HepG2 (cell line): ENCODE measurements around the gene GPSM1. TPM values are rescaled to one million over a fixed set of nuclear protein-coding genes. Genes with fewer than 3 reads are reported as not detected.

Experiments used
- E2F2 ChIP-seq: sonication (generic); formaldehyde crosslinking; IDR thresholded peaks from 2 replicates; pipeline ENCODE4 v1.4.0; 2020; ENCODE audit warnings: missing genetic modification reagents, borderline replicate concordance
- GATA4 ChIP-seq: sonication (generic); IDR thresholded peaks from 2 replicates; pipeline ENCODE4 v1.6.1; 2016; ENCODE audit warnings: antibody characterized with exemption, low read depth, borderline replicate concordance
- MLXIP ChIP-seq: sonication (generic); formaldehyde crosslinking; IDR thresholded peaks from 2 replicates; pipeline ENCODE4 v1.9.0; 2021; ENCODE audit warnings: missing genetic modification reagents, borderline replicate concordance
- NPAS2 ChIP-seq: sonication (generic); formaldehyde crosslinking; IDR thresholded peaks from 2 replicates; pipeline ENCODE4 v1.8.0; 2022; ENCODE audit warnings: mild to moderate bottlenecking, missing genetic modification reagents, borderline replicate concordance
- NR2F1 ChIP-seq, 2 experiments: fragments of 450-650 bp in 1 of 2; formaldehyde crosslinking in 1 of 2; IDR thresholded peaks; 2 replicates each; pipeline versions ENCODE4 v1.5.0 to v1.6.1; 2016 to 2020; ENCODE audit warnings: mild to moderate bottlenecking in 1 of 2, missing compliant biosample characterization in 1 of 2, missing genetic modification reagents in 1 of 2, moderate library complexity in 1 of 2
- PHF21A ChIP-seq: sonication (generic); formaldehyde crosslinking; IDR thresholded peaks from 2 replicates; pipeline ENCODE4 v1.5.0; 2020; ENCODE audit warnings: mild to moderate bottlenecking, missing genetic modification reagents
- PTBP1 ChIP-seq: fragments of 200-400 bp; formaldehyde crosslinking; IDR thresholded peaks from 2 replicates; pipeline ENCODE4 v1.6.1; 2018; ENCODE audit warnings: low read length, low read depth; ENCODE audit not compliant: poor library complexity, severe bottlenecking
- REXO4 ChIP-seq: sonication (generic); formaldehyde crosslinking; IDR thresholded peaks from 2 replicates; pipeline ENCODE4 v1.8.0; 2022; ENCODE audit warnings: missing genetic modification reagents, mild to moderate bottlenecking, borderline replicate concordance
- SP1 ChIP-seq, 2 experiments: fragments of 450-650 bp in 1 of 2; sonication (generic) in 1 of 2; formaldehyde crosslinking in 1 of 2; IDR thresholded peaks; 2 replicates each; pipeline versions ENCODE4 v1.4.0 to v1.6.1; 2016 to 2020; ENCODE audit warnings: missing genetic modification reagents in 1 of 2
- TEAD3 ChIP-seq: optimal IDR thresholded peaks from 2 replicates; pipeline ENCODE3; 2016; ENCODE audit warnings: borderline replicate concordance
- ZBTB7B ChIP-seq: sonication (generic); formaldehyde crosslinking; IDR thresholded peaks from 2 replicates; pipeline ENCODE4 v1.4.0; 2020; ENCODE audit warnings: missing genetic modification reagents
- ZFP37 ChIP-seq: sonication (generic); formaldehyde crosslinking; IDR thresholded peaks from 2 replicates; pipeline ENCODE4 v1.4.0; 2020; ENCODE audit warnings: missing genetic modification reagents, borderline replicate concordance
- ZFP41 ChIP-seq: sonication (generic); formaldehyde crosslinking; IDR thresholded peaks from 2 replicates; pipeline ENCODE4 v1.4.0; 2020; ENCODE audit warnings: mild to moderate bottlenecking, missing genetic modification reagents, borderline replicate concordance
- ZNF234 ChIP-seq: sonication (generic); formaldehyde crosslinking; conservative IDR thresholded peaks from 2 replicates; pipeline ENCODE4 v1.5.1; 2020; ENCODE audit warnings: mild to moderate bottlenecking, missing genetic modification reagents
- ZNF30 ChIP-seq: sonication (generic); formaldehyde crosslinking; IDR thresholded peaks from 2 replicates; pipeline ENCODE4 v1.5.0; 2020; ENCODE audit warnings: mild to moderate bottlenecking, missing genetic modification reagents
- ZNF660 ChIP-seq: sonication (generic); formaldehyde crosslinking; IDR thresholded peaks from 2 replicates; pipeline ENCODE4 v1.5.1; 2020; ENCODE audit warnings: mild to moderate bottlenecking, low read depth, missing genetic modification reagents, borderline replicate concordance
- ZNF891 ChIP-seq: sonication (generic); formaldehyde crosslinking; IDR thresholded peaks from 2 replicates; pipeline ENCODE4 v1.5.0; 2020; ENCODE audit warnings: mild to moderate bottlenecking, missing genetic modification reagents
- ZSCAN12 ChIP-seq: sonication (generic); formaldehyde crosslinking; IDR thresholded peaks from 2 replicates; pipeline ENCODE4 v1.9.0; 2021; ENCODE audit warnings: mild to moderate bottlenecking, missing genetic modification reagents
- polyA plus RNA-seq, 8 experiments: library from polyadenylated mRNA; depleted of rRNA in 3 of 8; stranded (reverse) in 7 of 8; unstranded in 1 of 8; fragments of >200 nt; fragmentation: Illumina TruSeq in 4 of 8; extraction: Trizol in 4 of 8; gene quantifications; 2 replicates each; pipeline versions ENCODE4 v1.2.1 to v1.2.3, GENCODE V29; 2011 to 2016; ENCODE audit warnings: low read depth in 4 of 8, missing spikeins in 1 of 8, mixed read lengths in 1 of 8; ENCODE audit not compliant: insufficient read depth in 1 of 8
- total RNA-seq, 5 experiments: library from RNA; depleted of rRNA; stranded (reverse); fragments of >200 nt; fragmentation: Illumina TruSeq; extraction: Trizol; gene quantifications; 2 replicates each; pipeline ENCODE4 v1.2.3, GENCODE V29; 2016; ENCODE audit warnings: low read depth in 1 of 5
- TF ChIP-seq, protein P1 (sequence below): sonication (generic); formaldehyde crosslinking; IDR thresholded peaks from 2 replicates; pipeline ENCODE4 v1.8.0; 2022; ENCODE audit warnings: mild to moderate bottlenecking, missing genetic modification reagents
- TF ChIP-seq, protein P2 (sequence below): sonication (generic); formaldehyde crosslinking; IDR thresholded peaks from 2 replicates; pipeline ENCODE4 v1.5.0; 2020; ENCODE audit warnings: missing genetic modification reagents, mild to moderate bottlenecking, borderline replicate concordance
- TF ChIP-seq, protein P3 (sequence below): sonication (generic); formaldehyde crosslinking; IDR thresholded peaks from 2 replicates; pipeline ENCODE4 v1.8.0; 2022; ENCODE audit warnings: missing genetic modification reagents, mild to moderate bottlenecking, borderline replicate concordance

GPSM1 gene
- total and polyA plus RNA-seq, 2 of the 13 experiments (the other 11 are each of a cell fraction or from before 2014, with no cell fraction given), result 1.0 to 2.4 TPM

DNA sequence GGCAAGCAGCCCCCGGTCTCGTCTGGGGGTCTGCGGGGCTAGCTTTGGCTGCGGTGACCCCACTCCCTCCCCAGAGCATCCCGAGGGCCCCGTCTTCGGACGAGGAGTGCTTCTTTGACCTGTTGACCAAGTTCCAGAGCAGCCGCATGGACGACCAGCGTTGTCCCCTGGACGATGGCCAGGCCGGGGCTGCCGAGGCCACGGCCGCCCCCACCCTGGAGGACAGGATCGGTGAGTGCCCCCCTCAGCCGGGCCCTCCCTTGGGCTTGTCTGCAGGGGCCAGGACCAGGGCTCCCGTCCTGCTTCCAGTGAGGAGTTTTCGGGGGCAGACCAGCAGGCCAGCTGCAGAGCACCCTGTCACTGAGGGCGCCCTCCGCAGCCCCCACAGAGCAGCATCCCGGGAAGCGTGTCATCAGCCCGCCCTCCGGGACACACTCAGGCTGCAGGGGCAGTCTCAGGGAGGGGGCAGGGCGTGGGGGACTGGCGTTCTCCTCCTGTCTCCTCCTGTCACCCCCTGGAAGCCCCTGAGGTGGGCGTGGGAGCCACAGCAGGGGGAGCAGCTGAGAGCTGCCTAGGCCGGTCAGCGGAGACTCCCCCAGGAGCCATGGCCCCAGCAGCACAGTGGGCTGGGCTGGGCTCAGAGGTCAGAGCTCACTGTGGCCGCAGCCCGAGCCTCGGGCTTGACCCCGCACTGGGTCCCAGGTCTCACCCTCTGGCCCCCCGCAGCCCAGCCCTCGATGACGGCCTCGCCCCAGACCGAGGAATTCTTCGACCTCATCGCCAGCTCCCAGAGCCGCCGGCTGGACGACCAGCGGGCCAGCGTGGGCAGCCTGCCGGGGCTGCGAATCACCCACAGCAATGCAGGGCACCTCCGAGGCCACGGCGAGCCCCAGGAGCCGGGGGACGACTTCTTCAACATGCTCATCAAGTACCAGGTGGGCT, 28.5 kb downstream of the GPSM1 start (continued):
- TF ChIP-seq E2F2 (CRISPR knock-in tag), result no peak
- TF ChIP-seq GATA4, result no peak
- TF ChIP-seq ZNF660 (CRISPR knock-in tag), result no peak
- TF ChIP-seq ZFP37 (CRISPR knock-in tag), result no peak
- TF ChIP-seq PTBP1, result no peak
- TF ChIP-seq ZNF234 (CRISPR knock-in tag), result no peak
- no peak for TF ChIP-seq REXO4 (CRISPR knock-in tag)
- TF ChIP-seq PHF21A, result 0 out of 2 replicates have a peak, but pooled peaks have one; percentile 23
- no peak for TF ChIP-seq ZNF30
- no peak for TF ChIP-seq ZFP41 (CRISPR knock-in tag)
- TF ChIP-seq, protein P1, sequence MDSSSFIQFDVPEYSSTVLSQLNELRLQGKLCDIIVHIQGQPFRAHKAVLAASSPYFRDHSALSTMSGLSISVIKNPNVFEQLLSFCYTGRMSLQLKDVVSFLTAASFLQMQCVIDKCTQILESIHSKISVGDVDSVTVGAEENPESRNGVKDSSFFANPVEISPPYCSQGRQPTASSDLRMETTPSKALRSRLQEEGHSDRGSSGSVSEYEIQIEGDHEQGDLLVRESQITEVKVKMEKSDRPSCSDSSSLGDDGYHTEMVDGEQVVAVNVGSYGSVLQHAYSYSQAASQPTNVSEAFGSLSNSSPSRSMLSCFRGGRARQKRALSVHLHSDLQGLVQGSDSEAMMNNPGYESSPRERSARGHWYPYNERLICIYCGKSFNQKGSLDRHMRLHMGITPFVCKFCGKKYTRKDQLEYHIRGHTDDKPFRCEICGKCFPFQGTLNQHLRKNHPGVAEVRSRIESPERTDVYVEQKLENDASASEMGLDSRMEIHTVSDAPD, result no peak
- no peak for TF ChIP-seq ZNF891 (CRISPR knock-in tag)
- TF ChIP-seq, protein P2, sequence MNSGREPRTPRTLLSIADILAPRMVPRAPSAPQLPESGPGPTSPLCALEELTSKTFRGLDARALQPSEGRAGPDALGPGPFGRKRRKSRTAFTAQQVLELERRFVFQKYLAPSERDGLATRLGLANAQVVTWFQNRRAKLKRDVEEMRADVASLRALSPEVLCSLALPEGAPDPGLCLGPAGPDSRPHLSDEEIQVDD (CRISPR knock-in tag), result no peak
- no peak for TF ChIP-seq SP1 (IDR thresholded peaks at IDR 0.05)
- no peak for TF ChIP-seq SP1 (CRISPR knock-in tag; IDR thresholded peaks at IDR 0.05)
- TF ChIP-seq, protein P3, sequence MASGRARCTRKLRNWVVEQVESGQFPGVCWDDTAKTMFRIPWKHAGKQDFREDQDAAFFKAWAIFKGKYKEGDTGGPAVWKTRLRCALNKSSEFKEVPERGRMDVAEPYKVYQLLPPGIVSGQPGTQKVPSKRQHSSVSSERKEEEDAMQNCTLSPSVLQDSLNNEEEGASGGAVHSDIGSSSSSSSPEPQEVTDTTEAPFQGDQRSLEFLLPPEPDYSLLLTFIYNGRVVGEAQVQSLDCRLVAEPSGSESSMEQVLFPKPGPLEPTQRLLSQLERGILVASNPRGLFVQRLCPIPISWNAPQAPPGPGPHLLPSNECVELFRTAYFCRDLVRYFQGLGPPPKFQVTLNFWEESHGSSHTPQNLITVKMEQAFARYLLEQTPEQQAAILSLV (CRISPR knock-in tag), result no peak
- no peak; a peak in 1 of 4 replicates for TF ChIP-seq NR2F1 (CRISPR knock-in tag; IDR thresholded peaks at IDR 0.05)
- TF ChIP-seq MLXIP (CRISPR knock-in tag), result no peak
- 0 out of 2 replicates have a peak, but pooled peaks have one; percentile 50 for TF ChIP-seq ZBTB7B (CRISPR knock-in tag)
- TF ChIP-seq TEAD3 (CRISPR knock-in tag), result peak; percentile 12
- no peak for TF ChIP-seq ZSCAN12 (CRISPR knock-in tag)
- TF ChIP-seq NPAS2 (CRISPR knock-in tag), result no peak
